ENCODE results near the gene MTG2.
"Not testable (repeated sequence)": the region's sequence is repeated elsewhere in the genome, so short reads cannot be mapped to it uniquely, and the experiment has no call there.

MTG2 gene

DNA sequence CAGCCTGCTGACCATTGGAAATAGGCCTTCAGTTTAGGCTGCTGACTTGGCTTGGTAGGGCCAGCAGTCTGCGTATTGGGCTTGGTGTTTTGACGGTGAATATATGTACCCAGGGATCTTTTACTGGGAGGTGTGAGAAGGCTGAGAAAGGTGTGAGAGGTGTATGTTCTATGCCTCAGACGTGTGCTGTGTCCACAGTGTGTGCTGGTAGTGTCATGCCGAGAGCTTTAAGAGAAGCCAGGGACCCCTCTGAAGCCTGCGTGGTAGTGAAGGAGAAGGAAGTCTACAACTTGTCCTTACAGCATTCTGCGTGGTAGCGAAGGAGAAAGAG lies 37.2 kb upstream of the MTG2 start:
- DNase-seq (ENCODE audit: low spot score), result no peak

DNA sequence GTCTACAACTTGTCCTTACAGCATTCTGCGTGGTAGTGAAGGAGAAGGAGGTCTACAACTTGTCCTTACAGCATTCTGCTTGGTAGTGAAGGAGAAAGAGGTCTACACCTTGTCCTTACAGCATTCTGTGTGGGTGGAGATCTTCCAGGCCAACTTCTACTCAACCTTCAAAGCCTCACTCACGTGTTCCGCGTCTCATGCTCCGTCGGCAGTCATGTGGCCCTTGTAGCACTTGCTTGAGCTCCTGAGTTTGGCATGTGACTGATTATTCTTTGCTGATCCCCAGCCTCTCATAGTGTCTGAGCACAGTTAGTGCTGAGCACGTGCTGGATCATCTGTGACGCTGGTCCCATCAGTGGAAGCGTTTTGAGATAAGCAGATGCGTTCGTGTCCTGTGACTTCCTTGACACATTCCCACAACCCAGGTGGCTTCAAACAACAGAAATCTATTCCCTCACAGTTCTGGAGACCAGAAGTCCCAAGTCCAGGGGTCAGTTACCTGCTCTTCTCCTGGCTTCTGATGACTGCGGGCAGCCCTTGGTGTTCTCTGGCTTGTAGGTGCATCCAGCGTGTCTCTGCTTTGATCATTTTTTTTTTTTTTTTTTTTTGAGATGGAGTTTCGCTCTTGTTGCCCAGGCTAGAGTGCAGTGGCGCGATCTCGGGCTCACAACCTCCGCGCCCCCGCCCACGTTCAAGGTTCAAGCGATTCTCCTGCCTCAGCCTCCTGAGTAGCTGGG lies 36.6 kb upstream of the MTG2 start:
- no peak for DNase-seq (ENCODE audit: low spot score)

DNA sequence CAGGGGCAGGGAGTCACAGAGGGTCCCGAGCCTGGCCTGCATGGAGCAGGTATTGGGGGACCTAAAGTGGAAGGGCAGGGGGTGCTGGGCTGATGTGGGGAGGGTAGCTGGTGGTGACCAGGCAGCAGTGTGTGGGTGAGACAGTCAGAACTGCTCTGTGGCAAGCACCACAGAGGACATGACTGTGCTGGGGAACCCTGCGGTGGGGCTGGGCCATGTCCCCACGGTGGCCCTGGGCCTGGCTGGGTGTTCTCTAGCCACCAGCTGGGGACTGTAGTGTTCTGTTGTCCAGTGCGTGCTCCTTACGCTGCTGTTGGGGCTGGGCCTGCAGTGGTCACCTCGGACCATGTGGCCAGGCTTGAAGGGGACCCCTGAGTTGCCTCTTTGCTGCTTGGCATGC lies 35.7 kb upstream of the MTG2 start:
- no peak for DNase-seq (ENCODE audit: low spot score)

DNA sequence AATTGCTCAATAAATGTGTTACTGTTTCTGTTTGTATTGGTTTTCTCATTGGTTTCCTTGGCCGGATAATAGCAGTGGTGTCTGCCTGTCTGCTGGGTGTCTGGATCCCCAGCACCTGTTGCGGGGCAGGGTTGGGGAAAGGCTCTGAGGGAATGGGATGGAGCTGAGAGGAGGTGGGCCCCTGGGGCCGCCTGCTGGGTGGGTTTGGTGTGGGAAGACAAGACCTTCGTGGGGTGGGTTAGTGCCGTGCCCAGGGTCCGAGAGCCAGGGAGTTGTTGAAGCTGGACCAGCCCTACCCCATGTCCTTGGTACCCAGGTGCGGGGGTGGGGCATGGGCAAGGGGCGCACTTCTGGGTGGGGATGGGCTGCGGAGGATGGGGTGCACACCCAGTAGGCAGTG lies 35.3 kb upstream of the MTG2 start:
- no peak for DNase-seq (ENCODE audit: low spot score)

DNA sequence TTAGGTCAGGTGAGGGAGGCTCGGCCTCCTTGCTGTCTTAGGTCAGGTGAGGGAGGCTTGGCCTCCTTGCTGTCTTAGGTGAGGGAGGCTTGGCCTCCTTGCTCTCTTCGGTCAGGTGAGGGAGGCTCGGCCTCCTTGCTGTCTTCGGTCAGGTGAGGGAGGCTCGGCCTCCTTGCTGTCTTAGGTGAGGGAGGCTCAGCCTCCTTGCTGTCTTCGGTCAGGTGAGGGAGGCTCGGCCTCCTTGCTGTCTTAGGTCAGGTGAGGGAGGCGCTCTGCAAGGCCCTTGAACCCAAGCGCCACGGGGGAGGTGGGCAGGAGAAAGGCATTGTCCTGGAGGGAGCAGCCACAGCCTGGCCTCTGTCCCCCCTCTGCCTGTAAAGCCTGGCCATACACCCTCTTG lies 34.4 kb upstream of the MTG2 start:
- not testable (repeated sequence) for DNase-seq (ENCODE audit: low spot score)

DNA sequence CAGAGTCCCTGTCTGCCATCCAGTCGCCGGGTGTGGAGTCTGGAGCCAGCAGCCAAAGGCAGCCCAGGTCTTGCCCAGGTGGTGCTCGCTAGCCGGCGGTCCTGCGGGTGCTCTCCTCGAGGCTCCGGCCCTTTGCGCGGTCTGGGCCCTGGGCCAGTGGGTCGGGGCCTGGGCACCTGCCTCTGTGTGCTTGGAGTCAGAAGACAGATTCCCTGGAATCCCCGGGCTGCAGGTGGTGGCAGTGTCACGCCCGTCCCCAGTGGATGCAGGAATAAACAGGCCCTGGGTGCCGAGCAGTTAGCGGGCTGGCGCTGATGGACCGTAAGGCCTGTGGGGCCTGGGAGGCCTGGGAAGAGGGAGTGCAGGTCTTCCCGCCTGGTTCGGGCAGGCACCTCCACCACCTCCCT lies 33.9 kb upstream of the MTG2 start:
- no peak for DNase-seq (ENCODE audit: low spot score)

DNA sequence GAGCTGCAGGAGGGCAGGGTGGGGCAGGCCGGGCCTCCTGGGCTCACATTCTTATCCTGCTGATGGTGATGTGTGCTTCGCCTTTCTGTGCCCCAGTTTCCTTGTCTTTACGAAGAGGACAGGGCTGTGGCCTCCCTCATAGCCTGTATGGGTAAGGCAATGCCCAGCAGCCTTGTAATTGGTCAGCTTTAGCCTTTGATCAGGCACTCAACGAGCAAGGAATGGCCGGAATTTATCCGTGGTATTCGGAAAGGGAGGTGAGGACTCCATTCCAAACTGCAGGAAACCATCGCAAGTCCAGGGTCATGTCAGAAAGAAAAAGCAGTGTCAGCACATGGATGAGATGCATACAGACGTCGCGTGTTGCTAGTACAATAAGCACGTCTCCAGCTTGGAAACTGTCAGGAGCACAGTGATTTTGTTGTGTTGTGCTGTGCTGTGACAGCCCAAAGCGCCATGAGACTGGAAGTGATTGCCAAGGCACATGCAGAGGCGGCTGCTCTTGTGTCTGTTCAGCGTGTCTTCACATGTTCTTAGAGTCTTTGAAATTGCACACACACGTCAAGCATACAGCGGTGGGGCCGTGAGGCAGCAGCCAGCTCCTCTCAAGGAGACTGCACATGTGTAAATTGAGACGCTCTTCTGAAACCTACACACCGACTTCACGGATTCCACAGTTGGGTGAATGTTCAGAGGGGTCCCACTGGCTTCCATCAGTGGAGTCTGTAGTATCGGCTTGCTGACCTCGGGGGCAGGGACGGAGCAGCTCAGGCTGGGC lies 33.1 kb upstream of the MTG2 start:
- DNase-seq (ENCODE audit: low spot score), result no peak

DNA sequence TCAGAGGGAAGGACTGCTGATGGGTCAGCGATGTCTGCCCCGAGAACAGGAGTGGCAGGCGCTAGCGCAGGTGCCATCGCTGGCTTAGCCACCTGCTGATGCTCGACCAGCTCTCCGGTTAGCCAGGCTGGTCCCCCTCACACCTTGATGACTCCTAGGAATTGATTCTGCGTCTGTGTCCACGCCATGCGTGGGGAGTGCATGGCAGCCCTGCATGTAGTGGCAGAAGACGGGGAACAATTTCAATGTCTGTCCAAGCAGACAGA lies 32.6 kb upstream of the MTG2 start:
- DNase-seq (ENCODE audit: low spot score), result no peak

DNA sequence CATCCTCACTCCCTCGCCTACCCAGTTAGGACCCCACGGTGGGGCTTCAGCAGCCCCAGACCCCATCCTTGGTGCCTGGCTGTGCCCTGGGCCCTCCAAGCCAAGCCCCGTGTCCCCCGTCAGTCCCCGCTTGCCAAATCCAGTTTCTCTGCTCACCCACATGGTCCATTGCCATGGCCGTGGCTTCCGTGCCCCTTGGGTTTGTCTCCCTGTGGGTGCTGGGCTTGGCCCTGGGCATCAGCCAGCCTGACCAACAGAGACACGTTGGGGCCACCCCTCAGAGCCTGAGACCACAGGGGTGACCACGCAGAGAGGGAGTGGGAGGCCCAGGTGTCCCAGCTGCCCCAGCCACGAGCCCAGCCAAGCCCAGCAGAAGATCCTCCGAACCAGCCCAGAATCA lies 31.6 kb upstream of the MTG2 start:
- no peak for DNase-seq (ENCODE audit: low spot score)

DNA sequence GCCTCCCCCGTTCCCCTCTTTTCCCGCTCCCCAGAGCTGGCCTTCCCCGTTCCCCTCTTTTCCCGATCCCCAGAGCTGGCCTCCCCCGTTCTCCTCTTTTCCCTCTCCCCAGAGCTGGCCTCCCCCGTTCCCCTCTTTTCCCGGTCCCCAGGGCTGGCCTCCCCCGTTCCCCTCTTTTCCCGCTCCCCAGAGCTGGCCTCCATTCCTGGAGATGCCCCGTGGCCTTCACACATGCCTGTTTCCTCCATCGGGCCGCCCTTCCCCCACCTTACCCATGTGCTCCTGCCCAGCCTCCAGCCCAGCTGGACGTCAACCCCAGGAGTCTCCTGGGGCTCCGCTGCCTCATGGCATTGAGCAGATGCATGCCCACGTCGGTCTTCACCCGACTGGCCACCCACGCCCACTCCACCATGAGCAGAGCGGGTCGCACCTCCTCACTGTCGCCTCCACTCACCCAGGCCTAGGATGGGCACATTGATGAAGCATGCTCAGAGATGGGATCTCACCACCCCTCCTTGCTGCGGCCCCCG lies 30.9 kb upstream of the MTG2 start:
- no peak for DNase-seq (ENCODE audit: low spot score)

DNA sequence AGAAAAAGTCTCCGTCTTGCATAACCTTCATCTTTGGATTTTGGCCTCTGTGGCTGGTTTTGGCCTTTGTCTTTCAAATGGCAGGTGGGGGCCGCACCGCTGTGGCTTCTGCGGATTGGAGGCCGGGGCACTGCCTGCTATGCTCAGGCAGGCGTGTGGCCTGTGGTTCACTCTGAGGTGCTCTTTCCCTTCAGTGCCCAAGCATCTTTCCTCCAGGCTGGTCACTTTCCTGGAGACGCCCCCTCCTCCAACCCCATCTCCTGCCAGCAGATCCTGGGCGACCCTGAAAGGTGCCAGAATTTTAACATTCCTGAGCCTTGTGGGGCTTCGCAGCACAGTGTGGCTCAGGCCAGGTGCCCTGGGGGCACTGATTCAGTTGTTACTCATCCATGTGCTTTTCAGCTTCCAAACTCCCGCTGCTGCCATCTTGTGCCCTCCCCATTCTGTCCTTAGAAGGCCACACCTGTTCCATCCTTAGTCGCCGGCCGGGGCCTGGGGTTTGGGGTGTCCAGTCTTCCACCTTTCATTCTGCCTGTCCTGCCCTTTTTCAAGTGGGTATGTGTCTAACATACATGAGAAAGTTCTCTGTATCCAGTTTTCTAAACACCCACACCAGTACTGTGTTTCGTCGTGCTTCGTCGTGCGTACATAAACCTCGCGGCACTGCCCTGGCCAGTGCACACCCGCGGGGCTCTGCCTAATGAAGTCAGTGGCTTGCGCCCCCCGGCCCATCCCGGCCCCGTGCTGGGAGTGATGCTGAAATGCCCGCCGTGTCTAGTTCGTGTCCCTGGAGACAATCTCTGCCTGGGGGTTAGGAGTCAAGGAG lies 27.2 kb upstream of the MTG2 start:
- DNase-seq (ENCODE audit: low spot score), result no peak

DNA sequence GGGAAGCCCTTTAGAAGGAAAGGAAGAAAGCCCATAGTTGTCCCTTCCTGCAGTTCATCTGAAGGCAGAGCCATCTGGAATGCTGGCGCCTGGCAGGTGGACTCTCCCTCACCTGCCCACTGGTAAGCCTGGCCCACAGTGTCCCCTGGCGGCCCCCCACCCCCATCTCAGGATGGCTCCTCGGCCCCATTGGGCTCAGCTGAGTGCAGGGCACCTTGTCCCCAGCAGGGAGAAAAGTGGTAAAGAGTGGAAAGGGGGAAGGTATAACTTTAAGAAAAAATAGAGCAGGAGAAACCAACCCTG lies 26.6 kb upstream of the MTG2 start:
- no peak for DNase-seq (ENCODE audit: low spot score)

DNA sequence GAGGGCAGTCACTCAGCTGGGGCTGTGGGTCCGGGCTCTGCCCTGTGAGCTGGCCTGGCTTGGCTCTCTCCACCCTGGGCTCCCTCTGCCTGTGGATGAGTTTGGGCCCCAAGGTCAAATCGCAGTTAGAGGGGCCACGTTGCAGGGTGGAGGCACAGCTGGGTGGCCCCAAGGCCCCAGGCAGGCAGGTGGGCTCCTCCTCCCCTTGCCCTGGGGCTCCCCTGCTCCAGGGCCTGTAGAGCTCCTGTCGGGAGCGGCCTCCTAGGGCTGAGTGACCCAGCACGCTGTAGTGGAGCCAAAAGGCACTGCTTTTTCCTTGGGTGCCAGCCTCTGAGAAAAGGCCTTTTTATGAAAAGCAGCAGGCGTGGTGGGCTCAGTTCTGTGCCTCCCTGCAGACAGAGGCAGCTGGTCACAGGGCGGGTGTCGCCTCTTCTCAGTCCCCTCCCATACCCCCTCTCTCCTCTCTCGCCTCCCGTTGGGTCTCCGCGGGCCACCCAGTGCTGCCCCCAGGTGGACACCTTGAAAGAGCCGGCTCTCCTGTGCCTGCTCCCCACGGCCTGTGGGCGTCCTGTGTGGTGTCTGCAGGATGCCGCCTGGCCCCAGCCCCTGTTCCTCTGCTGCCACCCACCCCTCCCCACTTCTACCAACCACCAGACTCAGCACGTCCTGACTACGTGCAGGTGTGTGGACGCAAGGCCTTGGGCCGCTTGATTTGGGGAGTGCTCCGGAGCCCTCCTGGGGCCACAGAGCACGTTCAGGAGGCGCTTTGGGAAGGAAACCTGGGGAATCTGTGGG lies 26.0 kb upstream of the MTG2 start:
- DNase-seq (ENCODE audit: low spot score), result peak; percentile 90

DNA sequence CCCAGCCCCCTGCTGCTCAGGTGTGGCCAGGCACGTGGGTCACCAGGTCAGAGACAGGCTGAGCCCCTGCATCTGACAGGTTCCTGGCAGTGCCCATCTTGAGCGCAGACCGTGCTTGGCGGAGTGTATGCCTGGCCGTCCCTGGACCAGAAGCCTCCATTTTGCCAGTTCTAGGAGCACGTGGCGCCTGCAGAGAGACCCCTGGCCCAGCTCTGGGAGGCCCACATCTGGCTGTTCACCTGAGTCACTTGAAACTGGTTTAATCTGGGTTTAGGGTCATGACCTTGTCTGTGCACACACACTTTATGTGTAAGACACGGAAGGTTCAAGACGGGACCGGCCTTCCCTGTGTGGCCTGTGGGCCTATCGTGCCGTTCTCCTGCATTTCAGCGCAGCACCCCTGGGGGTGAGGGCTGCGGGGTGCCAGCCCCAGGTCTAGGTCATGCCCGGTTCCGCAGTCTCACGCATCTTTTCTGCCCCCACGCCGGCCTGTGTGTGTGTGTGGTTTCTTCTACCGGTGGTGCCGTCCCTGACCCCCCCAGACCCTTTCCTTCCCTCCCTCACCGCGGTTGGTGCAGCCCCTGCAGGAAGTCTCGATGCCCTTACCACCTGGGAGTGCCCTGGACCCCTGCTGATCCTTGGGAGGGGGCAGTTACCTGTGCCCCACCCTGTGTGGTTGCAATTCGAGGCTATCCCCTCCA lies 25.3 kb upstream of the MTG2 start:
- no peak for DNase-seq (ENCODE audit: low spot score)

DNA sequence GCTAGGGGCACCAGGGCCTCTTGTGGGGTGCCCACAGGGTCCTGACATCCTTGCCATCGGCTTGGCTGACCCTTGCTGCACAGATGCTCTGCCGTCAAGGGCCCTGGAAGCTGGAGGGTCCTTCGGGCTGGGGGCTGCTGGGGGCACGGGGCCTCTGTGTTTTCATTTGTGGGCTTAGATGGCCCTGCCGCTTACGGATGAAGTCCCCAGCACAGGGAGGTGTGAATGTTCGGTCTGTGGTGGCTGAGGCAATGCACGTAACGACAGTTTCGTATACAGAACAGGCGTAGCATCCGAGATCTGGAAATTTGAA lies 24.8 kb upstream of the MTG2 start:
- DNase-seq (ENCODE audit: low spot score), result no peak

DNA sequence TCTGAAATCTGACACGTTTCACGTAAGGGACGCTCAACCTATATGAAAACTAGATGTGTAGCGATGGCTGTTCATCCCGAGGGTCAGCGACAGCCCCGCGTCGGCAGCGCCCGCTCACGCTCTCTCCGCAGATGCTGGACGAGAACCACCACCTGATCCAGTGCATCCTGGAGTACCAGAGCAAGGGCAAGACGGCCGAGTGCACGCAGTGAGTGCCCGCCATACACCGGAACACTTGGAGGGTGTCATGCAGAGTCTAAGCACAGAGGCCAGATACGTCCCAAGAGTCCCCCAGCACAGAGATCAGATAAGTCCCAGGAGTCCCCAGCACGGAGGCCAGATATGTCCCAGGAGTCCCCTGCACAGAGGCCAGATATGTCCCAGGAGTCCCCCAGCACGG lies 24.3 kb upstream of the MTG2 start:
- DNase-seq (ENCODE audit: low spot score), result no peak

DNA sequence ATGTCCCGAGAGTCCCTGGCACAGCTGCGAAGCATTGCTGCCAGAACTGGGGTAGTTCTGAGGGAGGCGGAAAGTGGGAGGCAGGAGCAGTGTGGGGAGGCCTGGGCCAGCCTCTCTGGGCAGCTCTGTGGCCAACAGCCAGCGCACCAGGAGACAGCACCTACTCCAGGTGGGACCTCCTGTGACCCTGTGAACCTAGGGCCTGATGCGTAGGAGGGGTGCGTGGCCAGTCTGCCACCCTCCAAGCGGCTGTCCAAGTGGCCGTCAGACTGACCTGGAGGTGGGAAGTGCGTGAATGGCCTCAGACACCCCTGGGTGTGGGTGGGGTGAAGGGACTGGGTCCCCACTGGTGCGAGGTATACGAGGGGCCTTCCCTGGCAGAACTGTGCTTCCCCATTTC lies 23.8 kb upstream of the MTG2 start:
- no peak for DNase-seq (ENCODE audit: low spot score)

DNA sequence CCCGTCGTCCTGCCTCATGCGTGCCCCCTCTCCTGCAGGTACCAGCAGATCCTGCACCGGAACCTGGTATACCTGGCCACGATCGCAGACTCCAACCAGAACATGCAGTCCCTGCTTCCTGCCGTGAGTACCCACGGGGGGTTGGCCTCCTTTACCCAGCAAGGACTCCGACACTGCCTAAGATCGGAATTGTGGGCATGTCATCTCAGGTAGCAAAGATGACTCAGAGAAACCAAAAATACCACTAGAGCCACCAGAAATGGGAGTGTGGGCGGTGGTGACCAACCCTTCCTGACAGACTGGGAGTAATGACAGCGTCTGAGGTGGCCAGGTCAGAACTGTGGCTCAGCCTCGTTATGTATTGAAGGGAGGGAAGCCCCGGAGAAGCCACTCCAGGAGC lies 23.0 kb upstream of the MTG2 start:
- no peak for DNase-seq (ENCODE audit: low spot score)

DNA sequence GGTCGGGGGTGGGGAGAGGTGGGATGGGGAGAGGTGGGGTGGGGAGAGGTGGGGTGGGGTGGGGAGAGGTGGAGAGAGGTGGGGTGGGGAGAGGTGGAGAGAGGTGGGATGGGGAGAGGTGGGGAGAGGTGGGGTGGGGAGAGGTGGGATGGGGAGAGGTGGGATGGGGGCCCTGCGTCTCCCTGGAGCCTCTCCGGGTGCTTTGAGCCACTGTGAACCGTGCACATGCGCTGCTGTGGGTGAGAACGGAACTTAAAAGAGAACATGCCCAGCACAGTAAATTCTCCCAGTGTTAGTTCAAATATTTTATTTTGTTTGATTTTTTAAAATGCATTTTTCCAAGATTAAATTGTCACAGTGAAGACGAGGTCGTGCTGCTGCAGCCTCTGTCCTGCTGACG lies 22.6 kb upstream of the MTG2 start:
- DNase-seq (ENCODE audit: low spot score), result no peak

DNA sequence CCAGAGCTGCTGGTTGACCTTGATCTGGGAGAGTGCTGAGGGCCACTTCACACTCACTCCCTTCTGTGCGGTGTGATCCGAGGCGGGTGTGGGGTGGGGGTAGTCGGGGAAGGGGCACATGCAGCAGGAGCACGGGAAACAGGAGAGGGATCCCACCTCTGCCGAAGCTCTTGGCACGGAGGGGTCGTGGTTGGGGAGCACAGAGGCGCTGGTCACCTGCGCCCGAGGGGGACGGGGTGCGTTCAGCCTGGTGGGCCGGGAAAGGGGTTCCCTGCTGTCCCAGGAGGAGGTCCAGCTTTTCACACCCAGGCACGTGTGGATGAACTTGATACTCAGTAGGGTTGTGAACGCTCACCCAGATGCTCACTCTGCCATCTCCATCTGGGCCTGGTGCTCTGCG lies 22.0 kb upstream of the MTG2 start:
- DNase-seq (ENCODE audit: low spot score), result no peak

DNA sequence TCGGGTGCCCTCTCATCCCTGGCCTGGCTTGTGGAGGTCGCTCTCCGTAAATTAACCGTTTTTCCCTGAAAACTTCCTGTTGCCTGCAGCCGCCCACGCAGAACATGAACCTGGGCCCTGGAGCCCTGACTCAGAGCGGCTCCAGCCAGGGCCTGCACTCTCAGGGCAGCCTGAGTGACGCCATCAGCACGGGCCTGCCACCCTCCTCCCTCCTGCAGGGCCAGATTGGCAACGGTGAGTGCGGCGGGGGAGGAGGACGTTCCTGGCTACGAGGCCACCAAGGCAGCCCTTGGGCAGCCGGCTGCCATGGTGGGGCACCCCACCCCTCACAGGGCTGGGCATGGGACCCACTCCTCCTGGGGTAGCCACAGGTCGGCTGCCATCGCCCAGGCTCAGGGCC lies 21.5 kb upstream of the MTG2 start:
- no peak for DNase-seq (ENCODE audit: low spot score)

Measured in D341Med (cell line).